Hematopoietic multipotent progenitor cell treated with erythropoietin and hydrocortisone succinate and interleukin-3 and kit ligand, for 6 days (in vitro differentiated cells): ENCODE results near the gene ATP5F1D.

ENCODE experiments used
- DNase-seq: peaks from one replicate; pipeline ENCODE4 v3.0.0-alpha.2; 2015

Gene ATP5F1D

DNA sequence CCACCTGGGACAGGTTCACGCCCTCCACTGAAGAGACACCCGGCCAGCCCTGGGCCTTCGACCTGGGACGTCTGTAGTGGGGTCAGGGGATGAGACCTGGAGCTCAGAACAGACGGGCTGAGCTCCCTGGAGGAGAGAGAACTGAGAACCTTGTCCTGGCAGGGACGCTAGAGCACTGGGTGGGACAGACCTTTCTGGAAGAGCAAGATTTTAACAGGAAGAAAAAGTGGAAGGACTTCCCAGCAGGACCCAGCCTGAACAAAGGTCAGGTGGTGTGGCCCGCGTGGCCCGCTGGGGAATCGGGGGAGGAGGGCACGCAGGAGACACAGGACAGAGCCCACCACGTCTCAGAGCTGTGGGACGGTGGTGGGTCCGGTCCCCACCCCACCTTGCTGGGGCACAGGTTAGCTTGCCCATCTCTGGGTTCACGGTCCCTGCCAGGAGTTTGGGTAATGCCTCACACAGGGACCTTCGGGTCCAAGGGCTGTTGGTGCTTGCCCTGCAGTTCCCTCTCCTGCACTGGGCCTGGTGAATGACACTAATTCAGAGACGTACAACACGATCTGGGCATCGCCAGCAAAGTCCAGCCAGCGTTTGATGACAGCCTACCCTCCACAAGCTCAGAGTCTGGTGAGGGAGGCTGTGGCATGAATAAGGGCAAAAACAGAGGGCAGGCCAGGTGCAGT lies 42.9 kb downstream of the ATP5F1D start:
- no peak for DNase-seq

DNA sequence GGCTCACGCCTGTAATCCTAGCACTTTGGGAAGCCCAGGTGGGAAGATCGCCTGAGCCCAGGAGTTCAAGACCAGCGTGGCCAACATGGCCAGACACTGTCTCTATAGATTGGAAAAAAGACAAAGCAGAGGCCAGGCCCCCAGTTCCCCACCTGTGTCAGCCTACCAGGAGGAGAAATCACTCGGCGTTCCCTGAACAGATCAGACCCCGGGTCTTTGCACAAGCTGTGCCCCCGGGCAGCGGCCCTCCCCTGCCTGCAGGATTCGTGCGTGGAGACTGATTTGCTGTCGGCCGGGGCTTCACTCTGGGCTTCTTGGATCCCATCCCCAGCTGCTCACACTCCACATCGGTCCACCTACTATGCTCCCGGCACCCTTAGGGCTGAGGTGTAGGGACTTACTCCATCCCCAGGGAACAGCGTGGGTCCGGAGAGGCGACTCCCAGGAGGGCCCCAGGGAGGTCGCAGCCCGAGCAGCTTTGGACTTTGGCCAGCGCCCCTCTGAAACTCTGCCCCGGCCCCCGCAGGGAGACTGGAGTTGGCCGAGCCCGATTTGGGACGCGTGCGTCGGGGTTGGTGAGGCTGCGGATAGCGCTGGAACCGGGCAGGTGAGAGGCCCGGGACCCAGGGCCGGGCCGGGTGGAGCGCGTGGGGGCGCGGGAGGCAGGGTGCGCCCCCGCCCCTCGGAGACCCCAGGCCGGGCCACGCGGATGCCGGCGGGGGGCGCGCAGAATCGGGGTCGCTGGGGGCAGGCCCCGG lies 43.6 kb downstream of the ATP5F1D start:
- DNase-seq = no peak

DNA sequence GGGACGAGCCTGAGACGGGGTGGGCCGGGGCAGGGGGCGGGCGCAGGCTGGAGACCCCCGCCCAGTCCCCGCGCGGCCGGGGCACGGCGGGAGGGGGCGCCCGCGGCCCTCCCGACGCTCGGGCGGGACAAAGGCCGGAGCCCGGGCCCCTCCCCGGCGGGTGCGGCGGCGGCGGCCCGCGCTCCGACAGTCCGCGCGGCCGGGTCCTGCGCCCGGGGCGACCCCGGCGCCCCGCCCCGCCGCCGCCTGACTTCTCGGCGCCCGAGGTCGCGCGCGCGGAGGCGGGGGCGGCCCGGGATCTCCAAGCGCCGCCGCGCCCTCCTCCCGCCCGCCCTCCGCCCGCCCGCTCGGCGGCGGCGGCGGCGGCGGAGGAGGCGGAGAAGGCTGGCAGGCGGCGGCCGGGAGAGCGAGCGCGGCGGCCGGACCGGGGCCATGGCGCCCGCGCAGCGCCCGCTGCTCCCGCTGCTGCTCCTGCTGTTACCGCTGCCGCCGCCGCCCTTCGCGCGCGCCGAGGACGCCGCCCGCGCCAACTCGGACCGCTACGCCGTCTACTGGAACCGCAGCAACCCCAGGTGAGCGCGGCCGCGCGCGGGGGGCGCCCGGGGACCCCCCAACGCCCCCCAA lies 44.3 kb downstream of the ATP5F1D start, which contains the start of gene EFNA2:
Gene EFNA2 (plus strand): TSS at position 137 of the 624 bp plus-strand sequence. CDS start 296 bp downstream, at position 433.
- DNase-seq = no peak

- no peak for DNase-seq
Observed at GRCh38 chr19:1286487-1287353, 45.2 kb downstream of the ATP5F1D start.

- no peak for DNase-seq
Observed at GRCh38 chr19:1287354-1288225, 46.0 kb downstream of the ATP5F1D start.

DNA sequence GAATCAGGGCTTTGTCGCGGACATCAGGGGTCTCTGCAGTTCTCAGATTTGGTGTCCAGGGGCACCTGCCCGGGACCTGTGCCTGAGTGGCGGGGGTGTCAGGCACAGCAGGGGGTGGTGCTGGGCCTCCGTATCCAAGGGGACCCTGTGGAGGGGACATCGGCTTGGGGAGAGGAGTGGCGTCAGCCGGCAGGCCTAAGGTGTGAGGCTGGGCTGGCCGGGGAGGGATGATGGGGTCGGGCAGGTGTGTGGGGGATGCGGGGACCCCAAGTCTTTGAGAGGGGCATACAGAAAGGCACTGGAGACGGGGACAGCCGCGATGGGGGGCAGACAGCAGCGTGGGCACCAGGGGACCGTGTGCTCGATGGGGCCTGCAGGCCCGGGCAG lies 46.7 kb downstream of the ATP5F1D start:
- DNase-seq = no peak

GRCh38 chr19:1288833-1289685 lies 47.5 kb downstream of the ATP5F1D start:
- DNase-seq = no peak

- no peak for DNase-seq
Observed at GRCh38 chr19:1289686-1290025, 48.1 kb downstream of the ATP5F1D start.

DNA sequence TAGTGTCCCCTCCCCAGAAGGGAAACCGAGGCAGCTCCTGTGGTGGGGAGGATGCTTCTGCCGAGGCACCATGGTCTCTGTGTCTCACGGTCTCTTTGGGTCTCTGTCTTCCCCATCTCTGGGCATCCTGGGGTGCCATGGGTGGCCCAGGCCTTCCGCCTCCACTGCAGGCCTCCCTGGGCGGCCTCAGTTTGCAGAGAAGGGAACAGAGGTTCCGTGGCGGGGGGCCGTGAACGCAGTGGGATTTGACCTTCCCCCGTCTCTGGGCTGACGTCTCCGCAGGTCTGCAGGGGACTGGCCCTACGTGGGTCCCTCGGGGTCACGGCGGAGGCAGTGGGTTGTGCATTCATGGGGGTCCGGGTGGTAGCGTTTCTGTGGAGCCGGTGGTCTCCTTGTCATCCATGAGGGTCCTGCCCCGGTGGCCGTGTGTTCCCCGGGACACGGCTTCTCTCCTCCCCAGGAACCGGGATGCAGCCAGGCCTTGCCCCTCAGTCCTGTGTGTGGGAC lies 48.7 kb downstream of the ATP5F1D start:
- no peak for DNase-seq

DNA sequence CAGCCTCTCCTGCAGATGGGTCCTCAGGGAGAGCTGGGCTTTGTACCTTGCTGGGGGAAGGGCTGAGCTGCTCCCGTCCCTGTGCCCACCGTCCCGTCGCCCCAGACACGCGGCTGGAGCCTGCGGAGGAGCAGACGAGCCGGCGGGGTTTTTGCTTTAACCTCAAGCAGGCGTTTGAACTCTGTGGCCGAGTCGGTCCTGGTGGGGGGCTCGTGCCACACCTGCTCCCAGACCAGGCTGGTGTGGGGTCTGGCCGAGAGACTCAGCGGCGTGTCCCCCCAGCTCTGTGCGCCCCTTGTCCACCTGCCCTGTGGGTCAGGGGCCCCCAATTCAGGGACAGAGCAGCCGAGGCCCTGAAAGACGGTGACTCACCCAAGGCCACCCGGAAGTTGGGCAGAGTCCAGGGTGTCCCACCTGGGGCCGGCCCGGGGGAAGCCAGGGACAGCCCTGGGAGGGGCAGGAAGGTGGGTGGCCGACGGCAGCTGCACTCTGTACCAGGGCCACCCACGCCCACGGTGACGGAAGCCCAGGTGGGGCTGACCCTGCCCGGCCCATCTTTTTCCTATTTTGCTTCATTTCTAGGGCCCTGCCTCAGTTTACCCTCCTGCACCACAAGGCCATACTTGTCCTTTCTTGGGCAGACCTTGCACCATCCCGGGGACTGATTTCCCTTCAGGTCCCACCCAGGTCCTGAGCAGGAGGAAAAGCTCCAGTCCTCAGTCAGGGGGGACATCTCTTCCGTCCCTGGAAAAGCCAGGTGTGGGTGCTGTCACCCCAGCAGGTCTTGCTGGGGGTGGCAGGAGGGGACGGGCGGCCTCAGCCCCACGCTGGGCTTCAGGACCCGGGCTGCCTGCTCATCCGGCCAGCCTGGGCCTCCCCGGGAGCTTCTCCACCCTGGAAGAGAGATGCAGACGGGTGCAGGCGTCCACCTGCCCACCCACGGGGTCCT lies 49.4 kb downstream of the ATP5F1D start:
- no peak for DNase-seq

GRCh38 chr19:1291761-1292418 lies 50.3 kb downstream of the ATP5F1D start:
- no peak for DNase-seq

- DNase-seq = no peak
Observed at GRCh38 chr19:1292419-1293151, 51.0 kb downstream of the ATP5F1D start.

GRCh38 chr19:1293782-1294604 lies 52.4 kb downstream of the ATP5F1D start:
- DNase-seq = no peak
